RPMI7951 (cell line): ENCODE results near the gene WDFY3. TPM values are rescaled to one million over a fixed set of nuclear protein-coding genes. Genes with fewer than 3 reads are reported as not detected.
"Not testable (repeated sequence)": the region's sequence is repeated elsewhere in the genome, so short reads cannot be mapped to it uniquely, and the experiment has no call there.

Source experiments
- DNase-seq: peaks from one replicate; pipeline ENCODE4 v3.0.0-alpha.2; 2012; ENCODE audit warnings: low read depth
- total RNA-seq: library from RNA; depleted of rRNA; stranded (reverse); fragments of >200 nt; shearing (Covaris generic); gene quantifications from 2 replicates; pipeline ENCODE4 v1.2.3, GENCODE V29; 2014

Gene WDFY3
- total RNA-seq, 1 experiment from 2014 or later = 22.7 TPM

GRCh38 chr4:84673475-84674240 is 292.8 kb downstream of the WDFY3 start:
- DNase-seq = peak; percentile 83

GRCh38 chr4:84672177-84672576 is 294.3 kb downstream of the WDFY3 start:
- DNase-seq = no peak

- DNase-seq = no peak
Measured at GRCh38 chr4:84669201-84669600, 297.3 kb downstream of the WDFY3 start.

GRCh38 chr4:84666439-84666838 is 300.1 kb downstream of the WDFY3 start:
- no peak for DNase-seq

DNA sequence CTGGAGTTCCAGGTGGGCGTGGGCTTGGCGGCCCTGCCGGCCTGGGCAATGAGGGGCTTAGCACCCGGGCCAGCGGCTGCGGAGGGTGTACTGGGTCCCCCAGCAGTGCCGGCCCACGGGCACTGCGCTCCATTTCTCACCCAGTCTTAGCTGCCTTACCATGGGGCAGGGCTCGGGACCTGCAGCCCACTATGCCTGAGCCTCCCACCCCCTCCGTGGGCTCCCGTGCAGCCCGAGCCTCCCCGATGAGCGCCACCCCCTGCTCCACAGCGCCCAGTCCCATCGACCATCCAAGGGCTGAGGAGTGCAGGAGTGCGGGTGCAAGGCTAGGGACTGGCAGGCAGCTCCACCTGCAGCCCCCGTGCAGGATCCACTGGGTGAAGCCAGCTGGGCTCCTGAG is 301.7 kb downstream of the WDFY3 start:
- DNase-seq = not testable (repeated sequence)

DNA sequence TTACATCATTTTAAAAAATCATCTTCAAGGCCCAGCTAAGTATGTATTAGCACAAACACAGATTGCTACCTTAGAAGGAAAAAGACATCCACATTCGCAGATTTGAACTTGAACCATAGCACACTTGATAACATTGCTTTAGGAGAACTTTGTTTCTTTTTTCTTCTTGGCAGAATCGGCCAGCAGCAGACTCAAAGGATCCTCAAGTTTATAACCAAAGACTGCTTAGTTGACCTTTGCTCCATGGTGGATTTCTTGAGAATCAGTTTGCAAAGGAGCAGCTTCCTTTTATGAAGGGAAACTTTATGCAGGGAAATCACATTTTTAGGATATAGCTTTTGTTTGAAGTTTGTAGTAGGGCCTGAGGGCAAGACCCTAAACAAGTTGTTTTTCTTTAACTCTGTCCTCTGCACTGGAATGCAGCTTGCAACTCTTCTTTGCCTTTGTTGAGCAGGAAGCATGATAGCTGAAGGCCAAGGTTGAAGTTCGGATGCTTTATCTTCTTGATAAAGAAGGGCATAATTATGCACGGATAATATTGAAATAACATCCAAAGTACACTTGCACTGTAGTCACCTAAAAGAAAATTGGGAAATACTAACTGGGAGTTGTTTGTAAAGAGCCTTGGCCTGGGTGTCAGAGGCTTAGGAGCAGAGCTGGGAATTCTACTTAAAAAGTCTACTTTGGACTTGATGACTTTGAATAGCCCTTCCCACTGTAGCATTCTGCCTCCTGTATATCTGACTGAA is 305.1 kb downstream of the WDFY3 start:
- DNase-seq = no peak

GRCh38 chr4:84660606-84661005 is 305.9 kb downstream of the WDFY3 start:
- DNase-seq = no peak

DNA sequence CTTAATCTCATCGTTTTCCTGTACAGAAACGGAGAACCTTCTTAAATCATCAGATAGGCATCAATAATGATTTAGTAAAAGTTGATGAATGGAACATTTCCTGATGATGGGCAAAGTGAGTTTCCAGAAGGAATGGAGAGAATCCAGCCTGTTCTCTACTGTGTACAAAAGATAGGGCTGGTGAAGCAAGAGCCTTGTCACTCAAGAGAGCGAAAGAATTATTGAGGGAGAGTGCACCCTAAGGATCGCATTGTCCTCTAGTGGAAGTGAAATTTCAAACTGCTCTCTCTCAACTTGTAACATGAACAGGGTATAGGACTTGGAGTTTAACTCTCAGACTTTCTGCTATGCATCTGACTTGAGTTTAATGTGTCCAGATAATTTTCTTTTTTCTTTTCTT is 314.0 kb downstream of the WDFY3 start:
- no peak for DNase-seq

GRCh38 chr4:84651499-84651898 is 315.0 kb downstream of the WDFY3 start:
- no peak for DNase-seq

DNA sequence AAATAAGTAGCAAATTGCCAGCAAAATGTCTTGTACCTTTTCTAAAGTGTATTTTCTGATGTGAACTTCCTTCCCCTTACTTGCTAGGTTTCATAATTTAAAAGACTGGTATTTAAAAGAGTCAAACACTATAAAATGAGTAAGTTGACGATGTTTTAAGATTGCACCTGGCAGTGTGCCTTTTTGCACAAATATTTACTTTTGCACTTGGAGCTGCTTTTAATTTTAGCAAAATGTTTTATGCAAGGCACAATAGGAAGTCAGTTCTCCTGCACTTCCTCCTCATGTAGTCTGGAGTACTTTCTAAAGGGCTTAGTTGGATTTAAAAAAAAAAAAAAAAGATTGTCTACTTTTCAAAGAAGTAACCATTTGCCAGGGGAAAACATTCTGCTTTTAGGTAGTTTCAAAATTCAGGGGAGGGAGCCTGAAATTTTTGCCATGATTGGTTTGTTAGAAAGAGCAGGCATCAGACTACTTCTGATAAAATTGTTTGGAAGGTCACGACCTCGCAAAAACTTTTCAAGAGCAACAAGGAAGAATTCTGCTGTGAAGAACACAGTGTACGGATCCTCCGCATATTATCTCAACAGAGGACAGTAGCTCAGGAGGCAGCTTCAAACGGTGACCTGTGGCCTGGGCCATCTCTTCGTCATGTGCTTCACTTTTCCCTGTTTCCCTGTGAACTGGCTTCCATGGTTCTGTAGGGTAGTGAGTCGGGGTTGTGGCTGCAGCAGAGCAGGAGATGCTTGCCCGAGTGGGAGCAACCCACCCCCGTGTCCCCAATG is 317.4 kb downstream of the WDFY3 start:
- DNase-seq = no peak

GRCh38 chr4:84648178-84648577 is 318.3 kb downstream of the WDFY3 start:
- DNase-seq = no peak

DNA sequence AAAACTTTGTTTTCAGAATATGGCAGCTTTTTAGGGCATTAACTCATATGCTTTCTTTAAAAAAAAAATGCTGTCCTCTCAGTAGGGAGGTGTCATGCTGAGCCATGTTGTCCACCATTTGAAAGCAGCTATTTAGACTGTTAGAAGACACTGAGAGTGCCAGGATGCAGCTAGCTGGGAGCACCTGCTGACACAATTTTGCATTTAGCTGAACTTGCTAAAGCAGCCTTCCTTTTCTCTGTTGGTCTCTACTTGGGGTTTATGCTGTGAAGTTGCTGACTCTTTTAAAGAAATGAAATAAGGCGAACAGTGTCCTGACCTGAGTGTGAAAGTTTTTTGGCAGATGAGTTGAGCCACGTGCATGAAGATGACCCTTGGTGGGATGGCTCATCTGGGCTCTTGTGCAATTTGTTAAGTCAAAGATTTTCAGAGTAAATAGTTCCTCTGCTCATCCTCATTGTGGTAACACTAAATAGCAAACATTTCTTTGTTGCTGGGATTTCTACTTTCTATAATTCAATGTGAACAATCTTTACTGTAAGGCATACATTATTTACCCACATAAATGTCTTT is 319.1 kb downstream of the WDFY3 start:
- no peak for DNase-seq

GRCh38 chr4:84644087-84644486 is 322.4 kb downstream of the WDFY3 start:
- no peak for DNase-seq

DNA sequence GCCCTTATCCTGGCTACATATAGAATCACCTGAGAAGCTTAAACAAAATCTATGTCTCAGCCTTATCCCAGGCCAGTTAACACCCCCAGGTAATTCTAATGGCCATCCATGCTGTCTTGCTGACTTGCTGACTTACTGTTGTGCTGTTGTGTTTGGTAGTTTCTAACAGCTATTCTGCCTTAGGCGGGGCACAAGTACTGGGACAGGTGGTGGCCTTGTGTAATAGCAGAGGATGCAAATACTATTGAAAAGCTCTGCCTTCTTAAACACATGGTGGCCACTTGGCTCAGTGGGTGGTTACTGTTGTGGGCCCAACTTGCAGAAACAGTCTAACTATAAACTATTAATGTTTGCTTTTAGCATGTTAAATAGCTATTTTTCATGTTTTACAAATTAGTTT is 327.3 kb downstream of the WDFY3 start:
- no peak for DNase-seq

DNA sequence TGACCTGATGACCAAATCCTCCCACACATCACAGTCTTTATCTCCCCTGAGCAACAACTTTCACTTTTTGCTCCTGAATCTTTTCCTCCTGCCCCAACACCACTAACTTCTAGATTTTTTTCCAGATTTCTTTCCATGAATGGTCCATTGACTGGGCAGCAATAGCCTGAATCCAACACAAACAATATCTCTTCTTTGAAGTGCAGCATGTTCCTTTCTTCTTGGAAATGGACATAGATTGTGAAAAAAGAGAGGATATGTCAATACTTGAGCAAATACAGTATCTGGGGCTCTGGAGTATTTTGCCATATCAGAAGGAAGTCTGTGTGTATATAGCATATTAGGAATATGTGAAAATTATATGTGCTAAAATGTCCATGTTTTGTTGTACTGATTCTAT is 328.4 kb downstream of the WDFY3 start:
- DNase-seq = no peak

DNA sequence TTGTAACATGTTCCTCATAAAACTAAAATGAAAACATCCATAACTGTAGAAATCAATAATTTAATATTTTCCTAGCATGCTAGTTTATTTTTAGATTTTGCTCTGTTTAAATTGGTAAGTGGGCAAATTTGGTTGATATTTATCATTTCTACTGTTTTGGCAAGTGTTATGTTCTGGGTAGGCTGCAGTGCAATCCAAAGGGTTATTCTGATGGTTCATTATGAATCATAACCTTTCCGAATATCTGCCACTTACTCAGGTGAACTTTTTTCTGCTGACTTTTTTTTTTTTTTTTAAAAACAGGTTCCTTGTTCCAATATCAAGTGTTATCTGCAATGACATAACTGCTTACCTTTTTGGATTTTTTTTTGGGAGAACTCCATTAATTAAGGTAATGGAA is 331.5 kb downstream of the WDFY3 start:
- no peak for DNase-seq

DNA sequence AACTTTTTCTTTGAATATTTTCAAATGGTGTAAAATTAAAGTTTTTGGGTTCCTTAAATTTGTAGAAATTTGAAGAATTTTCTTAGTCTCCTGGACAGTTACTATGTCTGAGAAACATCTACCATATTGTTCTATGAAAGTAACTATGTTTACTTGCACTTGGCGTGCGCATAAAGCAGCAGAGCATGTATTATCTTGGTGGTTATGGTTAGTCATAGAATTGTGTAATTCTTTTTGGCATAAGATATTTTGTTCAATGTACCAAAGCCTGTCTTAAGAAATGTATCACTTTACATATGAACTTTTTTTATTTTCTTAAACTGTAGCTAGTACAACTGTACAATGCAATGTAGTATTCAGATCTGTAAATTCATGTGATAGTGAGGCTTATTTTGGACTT is 334.4 kb downstream of the WDFY3 start:
- peak; percentile 21 for DNase-seq

- no peak for DNase-seq
Measured at GRCh38 chr4:84631573-84631972, 334.9 kb downstream of the WDFY3 start.

DNA sequence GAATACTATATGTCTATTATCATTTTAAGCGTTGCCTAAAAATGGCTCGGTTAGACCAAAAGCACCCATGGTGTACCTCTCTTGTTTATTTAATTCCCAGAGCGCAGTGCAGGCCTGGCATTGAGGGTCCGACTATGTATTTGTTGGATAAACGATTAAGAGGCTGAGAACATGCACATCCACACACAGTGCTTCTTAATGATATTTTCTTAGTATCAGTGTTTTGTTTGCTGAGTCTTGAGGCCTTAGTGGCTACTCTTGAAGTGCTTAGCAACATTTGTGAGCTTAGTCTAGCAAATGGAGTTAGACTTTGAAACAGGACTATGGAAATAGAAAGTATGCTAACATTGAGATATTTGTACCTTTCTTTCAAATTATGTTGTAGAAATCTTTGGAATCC is 339.8 kb downstream of the WDFY3 start:
- no peak for DNase-seq

- DNase-seq = no peak
Measured at GRCh38 chr4:84623661-84624060, 342.8 kb downstream of the WDFY3 start.

- no peak for DNase-seq
Measured at GRCh38 chr4:84622959-84623358, 343.5 kb downstream of the WDFY3 start.
